Ramos (cell line): ENCODE results near the gene BEAN1.
"Not testable (repeated sequence)": the region's sequence is repeated elsewhere in the genome, so short reads cannot be mapped to it uniquely, and the experiment has no call there.

Experiments
- in situ Hi-C: fragments of 300-500 bp; cut with MboI; formaldehyde crosslinking; loops from one replicate; pipeline ENCODE4 v1.14.3; 2022; ENCODE audit warnings: low sequenced_read_pairs; ENCODE audit not compliant: unreplicated experiment

Gene BEAN1

GRCh38 chr16:66494916-66495315 lies 67.8 kb downstream of the BEAN1 start:
- in situ Hi-C loops, result no loop called here

- in situ Hi-C loops, result no loop called here
These were observed 68.3 kb downstream of the BEAN1 start for GRCh38 chr16:66495440-66495839.

- in situ Hi-C loops, result not testable (repeated sequence)
These were observed 69.1 kb downstream of the BEAN1 start for GRCh38 chr16:66496226-66496625.

GRCh38 chr16:66497921-66498320 lies 70.8 kb downstream of the BEAN1 start:
- in situ Hi-C loops, result not testable (repeated sequence)

- in situ Hi-C loops, result not testable (repeated sequence)
These were observed 74.5 kb downstream of the BEAN1 start for GRCh38 chr16:66501563-66501962.

GRCh38 chr16:66502020-66502913 lies 75.2 kb downstream of the BEAN1 start:
- in situ Hi-C loops, result no loop called here

GRCh38 chr16:66503030-66503429 lies 75.9 kb downstream of the BEAN1 start:
- in situ Hi-C loops, result no loop called here

DNA sequence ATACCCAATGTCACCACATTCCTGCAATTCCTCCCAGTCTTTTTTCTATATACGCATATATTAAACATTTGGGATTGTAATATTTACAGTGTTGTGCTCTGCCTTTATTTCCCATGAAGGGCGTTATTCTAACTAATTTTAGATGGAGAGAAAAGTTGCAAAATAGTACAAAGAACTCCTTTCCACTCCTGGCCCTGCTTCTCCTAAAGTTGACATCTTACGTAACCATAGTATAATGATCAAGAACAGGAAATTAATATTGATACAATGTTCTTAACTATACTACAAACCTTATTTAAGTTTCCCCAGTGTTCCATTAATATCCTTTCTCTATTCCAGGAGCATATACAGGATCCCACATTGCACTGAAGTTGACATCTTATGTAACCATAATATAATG lies 76.5 kb downstream of the BEAN1 start:
- in situ Hi-C loops, result no loop called here

GRCh38 chr16:66507731-66508239 lies 80.7 kb downstream of the BEAN1 start:
- in situ Hi-C loops, result no loop called here

GRCh38 chr16:66508248-66508913 lies 81.3 kb downstream of the BEAN1 start:
- in situ Hi-C loops, result no loop called here

GRCh38 chr16:66508914-66509496 lies 81.9 kb downstream of the BEAN1 start:
- in situ Hi-C loops, result no loop called here

DNA sequence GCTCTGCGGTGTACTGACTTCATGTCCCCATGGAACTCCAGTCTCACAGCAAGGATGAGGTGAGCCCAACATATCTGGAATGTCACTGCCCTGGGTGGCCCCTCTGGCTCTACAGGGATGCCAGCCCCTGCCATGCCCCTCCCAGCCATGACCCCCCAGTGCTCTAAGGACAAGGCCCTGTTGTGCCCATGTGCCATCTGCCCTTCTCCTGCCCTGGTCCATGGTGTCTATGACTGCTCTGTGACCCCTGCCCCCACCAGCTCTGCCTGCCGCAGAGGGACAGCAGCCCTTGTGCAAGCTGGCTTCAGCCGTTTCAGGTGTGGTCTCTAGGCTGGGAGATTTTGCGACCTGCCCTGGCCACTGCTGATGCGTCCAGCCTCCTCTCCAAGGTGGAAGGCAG lies 82.5 kb downstream of the BEAN1 start:
- in situ Hi-C loops, result no loop called here

DNA sequence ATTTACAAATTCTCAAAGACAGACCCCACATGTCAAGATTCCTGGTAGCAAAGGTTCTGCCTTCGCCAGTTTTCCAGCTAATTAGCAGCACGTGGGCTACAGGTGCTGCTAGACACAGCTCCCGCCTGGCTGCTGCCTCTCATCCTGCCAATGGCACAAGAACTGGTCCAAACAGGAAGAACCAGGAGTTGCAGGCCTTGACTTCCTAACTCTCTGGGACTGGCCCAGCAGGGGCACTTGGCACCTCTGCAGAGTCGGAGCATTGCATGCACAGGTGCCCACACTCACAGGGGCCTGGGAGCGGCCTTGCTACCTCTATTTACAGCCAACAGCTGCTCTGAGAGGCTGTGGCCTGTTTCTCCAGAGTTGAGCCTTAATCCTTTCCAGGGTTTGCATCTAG lies 83.2 kb downstream of the BEAN1 start:
- in situ Hi-C loops, result no loop called here

DNA sequence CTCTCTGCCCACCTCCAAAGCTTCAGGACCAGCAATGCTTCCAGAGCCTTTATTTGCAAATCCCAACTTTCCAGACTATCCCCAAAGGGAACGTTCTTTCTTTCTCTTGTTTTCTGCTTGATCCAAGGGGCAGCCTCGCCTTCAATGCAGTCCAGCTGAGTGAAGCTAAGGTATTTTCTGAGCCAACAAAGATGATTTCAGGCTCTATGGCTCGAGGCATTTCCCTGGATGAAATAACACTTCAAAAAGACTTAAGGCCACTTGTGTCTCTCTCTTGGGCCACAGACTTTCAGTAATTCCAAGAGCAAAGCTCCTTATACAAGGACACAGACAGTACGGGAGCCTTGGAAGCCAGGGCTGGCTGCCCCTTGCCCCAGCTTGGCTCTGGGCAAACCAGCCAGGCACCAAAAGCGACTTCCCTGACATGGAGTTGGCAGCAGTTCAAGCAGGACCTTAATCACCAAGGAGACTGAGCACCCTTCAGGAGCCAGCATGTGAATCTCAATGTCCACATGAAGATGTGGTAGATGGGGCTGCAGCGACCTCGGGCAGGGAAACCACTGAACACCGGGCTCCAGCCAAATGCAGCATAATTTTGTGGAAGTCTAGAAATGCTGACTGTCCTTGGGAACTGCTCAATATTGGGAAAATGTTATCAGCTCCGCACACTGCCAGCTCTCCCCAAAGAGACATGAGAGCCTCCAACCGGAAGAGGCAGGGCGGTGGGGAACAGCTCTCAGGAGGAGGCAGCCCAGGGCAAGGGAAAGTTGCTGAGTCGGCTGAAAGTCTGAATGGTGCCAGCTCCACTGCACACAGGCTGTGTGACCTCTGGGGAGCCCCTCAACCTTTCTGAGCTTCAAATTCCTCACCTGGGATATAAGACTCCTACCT lies 83.9 kb downstream of the BEAN1 start:
- in situ Hi-C loops, result no loop called here

- in situ Hi-C loops, result no loop called here
These were observed 84.6 kb downstream of the BEAN1 start for GRCh38 chr16:66511602-66512271.

DNA sequence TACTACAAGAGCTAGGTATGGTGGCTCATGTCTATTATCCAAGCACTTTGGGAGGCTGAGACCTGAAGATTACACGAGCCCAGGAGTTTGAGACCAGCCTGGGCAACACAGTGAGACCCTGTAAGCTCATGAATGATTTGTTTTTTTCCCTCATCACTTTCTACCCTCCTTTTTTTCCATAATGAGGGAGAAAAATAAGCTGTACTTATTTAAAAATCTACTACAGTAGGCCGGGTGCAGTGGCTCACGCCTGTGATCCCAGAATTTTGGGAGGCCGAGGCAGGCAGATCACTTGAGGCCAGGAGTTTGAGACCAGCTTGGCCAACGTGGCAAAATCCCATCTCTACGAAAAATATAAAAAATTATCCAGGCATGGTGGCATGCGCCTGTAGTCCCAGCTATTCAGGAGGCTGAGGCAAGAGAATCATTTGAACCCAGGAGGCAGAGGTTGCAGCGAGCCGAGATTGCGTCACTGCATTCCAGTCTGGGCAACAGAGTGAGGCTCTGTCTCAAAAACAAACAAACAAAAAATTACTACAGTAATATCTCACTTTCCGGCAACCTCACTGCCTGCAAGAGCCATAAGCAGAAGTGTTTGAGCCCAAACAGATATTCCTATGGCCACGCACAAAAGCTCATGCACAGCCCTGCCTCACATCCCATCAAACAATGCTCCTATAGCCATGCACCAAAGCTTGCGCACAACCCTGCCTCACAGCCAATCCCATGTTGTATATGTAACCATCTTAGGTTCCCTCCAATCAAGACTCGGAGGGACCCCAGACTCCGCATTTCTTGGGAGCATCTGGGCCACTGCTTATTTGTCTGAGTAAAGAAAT lies 85.4 kb downstream of the BEAN1 start:
- in situ Hi-C loops, result no loop called here

DNA sequence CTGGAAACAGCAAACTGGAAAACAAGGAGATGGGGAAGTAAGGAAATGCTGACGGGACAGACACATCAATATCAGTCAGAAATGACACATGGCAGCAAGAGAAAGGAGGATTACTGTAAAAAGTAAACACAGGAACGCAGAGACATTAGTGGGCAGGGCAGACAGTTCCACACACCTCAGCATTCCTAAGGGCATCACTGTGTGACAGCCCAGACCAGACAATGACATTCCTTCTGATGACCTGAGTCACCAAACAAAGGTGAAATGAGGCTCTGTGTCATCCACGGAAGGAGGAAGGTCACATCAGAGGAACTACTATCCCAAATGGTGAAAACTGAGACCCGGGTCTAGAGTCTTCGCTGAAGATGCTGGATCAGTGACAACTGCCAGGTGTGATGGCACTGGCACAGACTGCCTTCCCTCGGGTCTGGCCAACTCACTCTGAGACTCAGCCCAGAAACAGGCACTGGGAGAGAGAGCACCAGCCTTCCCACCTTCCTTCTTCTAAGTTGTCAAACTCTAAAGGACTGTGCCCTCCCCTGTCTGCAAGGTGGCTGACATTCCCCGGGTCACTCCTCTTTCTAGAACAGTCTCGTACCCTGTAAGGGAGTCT lies 86.1 kb downstream of the BEAN1 start:
- in situ Hi-C loops, result no loop called here

GRCh38 chr16:66514391-66514790 lies 87.3 kb downstream of the BEAN1 start:
- in situ Hi-C loops, result not testable (repeated sequence)
